Epithelial cell of proximal tubule (primary cell): Measurements from ENCODE around the gene DNMBP. TPM values are rescaled to one million over a fixed set of nuclear protein-coding genes. Genes with fewer than 3 reads are reported as not detected.

Experiments used
- DNase-seq: peaks from one replicate; pipeline ENCODE4 v3.0.0-alpha.2; 2011; ENCODE audit warnings: low read depth
- H3K4me3 ChIP-seq: 2 replicates; pipeline ENCODE4 v1.5.1; 2011; ENCODE audit warnings: low read depth, mild to moderate bottlenecking, low read length
- total RNA-seq: library from RNA; depleted of rRNA; stranded (reverse); fragments of >200 nt; gene quantifications from 2 replicates; pipeline ENCODE4 v1.2.3, GENCODE V29; 2015
- TF ChIP-seq, protein P1 (sequence below): conservative IDR thresholded peaks from 2 replicates; pipeline ENCODE4 v1.5.1; 2012; ENCODE audit warnings: low read depth, mild to moderate bottlenecking, low read length

The DNMBP gene
- total RNA-seq, 1 donor from 2014 or later, result 20.5 TPM

DNA sequence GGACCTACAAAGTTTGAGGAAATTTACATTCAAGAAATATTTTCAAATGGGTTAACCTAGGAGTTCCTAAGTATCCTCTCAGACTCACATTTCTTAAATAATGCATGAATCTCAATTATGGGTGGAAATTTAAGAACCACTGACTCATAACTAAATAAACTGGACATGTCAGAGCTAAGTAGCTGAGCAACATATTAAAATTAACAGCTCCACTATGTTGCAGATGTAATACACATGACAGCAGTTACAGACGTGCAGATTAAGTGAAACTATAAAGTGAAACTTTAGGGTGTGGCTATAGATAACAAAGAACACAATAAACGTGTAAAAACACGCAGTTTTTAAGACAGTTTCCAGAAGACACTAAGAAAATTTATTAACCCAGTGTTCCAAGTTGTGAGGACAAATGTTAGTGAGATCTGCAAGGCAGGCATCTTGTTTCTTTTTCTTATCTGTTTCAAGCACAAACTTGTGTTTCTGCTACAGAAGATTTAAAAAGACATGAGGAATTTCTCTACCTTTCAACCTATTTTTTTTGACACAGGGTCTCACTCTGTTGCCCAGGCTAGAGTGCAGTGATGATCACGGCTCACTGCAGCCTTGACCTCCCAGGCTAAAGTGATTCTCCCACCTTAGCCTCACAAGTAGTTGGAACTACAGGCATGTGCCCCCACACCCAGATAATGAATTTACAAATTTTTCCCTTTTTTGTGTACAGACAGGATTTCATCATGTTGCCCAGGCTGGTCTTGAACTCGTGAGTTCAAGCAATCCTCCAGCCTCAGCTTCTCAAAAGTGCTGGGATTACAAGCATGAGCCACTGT is 25.3 kb downstream of the DNMBP start:
- DNase-seq, result no peak
- H3K4me3 ChIP-seq, result no peak overlapping the region
- TF ChIP-seq, protein P1, sequence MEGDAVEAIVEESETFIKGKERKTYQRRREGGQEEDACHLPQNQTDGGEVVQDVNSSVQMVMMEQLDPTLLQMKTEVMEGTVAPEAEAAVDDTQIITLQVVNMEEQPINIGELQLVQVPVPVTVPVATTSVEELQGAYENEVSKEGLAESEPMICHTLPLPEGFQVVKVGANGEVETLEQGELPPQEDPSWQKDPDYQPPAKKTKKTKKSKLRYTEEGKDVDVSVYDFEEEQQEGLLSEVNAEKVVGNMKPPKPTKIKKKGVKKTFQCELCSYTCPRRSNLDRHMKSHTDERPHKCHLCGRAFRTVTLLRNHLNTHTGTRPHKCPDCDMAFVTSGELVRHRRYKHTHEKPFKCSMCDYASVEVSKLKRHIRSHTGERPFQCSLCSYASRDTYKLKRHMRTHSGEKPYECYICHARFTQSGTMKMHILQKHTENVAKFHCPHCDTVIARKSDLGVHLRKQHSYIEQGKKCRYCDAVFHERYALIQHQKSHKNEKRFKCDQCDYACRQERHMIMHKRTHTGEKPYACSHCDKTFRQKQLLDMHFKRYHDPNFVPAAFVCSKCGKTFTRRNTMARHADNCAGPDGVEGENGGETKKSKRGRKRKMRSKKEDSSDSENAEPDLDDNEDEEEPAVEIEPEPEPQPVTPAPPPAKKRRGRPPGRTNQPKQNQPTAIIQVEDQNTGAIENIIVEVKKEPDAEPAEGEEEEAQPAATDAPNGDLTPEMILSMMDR, result no peak

DNA sequence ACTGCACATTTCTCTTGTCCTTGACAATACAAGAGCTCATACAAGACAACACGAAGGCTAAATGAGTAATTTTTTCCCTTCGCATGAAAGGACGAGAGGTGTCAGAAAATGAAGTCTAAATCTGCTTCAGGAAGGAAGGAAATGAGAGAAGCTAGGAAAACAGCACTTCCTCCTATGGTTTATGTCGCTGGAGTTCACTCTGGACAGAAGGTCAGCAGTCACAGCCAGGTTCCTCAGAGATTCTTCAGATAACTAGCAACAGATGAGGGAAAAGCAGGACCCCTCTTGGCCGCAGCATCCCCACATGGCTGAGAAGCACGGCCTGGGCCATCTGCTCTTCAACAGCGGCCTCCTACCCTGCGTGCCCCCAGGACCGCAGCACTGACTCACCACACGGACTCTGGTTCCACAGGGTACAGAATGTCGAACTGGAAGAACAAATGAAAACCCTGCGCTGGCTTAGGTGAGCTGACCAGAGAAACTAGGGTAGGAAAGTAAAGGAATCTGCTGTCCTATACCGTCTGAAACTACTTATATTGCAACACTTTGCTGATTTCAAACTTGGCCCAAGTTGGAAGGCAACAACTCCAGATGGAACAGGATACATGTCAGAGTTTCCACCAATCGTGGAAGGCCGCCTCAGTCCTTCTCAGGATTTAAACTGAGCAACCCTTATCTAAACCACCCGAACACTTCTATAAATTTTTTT is 26.3 kb downstream of the DNMBP start:
- no peak overlapping the region for H3K4me3 ChIP-seq
- DNase-seq, result peak; percentile 37
- TF ChIP-seq, protein P1, result no peak

DNA sequence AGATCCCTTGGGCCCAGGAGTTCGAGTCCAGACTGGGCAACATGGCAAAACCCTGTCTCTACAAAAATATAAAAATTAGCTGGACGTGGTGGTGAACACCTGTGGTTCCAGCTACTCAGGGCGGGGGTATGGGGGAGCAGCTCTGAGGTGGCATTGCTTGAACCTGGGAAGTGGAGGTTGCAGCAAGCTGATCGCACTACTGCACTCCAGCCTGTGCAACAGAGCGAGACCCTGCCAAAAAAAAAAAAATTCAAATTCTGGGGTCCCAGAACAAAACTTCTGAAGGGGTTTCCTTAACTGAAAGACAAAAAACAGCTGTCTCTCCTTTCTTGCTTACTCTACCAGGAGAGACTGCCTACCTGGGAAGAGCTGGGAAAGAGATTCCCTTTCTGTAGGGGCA is 27.0 kb downstream of the DNMBP start:
- DNase-seq, result no peak
- TF ChIP-seq, protein P1, result no peak
- no peak overlapping the region for H3K4me3 ChIP-seq

DNA sequence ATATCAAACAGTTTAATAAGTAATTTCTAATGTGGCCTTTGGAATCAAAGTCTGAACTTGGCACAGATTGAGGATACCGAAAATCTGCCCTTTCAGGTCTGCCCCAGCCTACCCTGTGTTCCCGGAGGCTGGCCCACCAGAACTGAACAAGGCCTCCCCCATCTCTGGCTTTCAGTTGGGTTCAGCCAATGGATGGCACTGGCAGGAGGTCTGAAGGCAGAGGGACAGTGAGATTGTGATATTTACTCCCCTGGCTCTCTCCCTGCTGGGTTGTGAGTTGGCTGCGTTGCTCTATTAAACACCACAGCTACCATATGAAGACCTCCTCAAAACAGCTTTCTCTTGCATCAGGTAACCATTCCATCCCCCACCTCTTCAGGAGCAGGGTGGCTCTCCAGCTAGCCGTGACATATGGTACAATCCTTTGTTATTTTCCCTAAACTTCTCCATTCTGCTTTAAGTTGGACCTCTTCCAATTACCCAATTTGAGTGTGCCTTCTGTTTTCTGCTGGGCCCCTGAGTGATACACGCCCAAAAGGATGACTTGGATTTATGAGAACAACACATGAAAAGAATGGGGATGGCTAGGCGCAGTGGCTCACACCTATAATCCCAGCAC is 28.1 kb downstream of the DNMBP start:
- TF ChIP-seq, protein P1, result no peak
- H3K4me3 ChIP-seq, result no peak overlapping the region
- no peak for DNase-seq

DNA sequence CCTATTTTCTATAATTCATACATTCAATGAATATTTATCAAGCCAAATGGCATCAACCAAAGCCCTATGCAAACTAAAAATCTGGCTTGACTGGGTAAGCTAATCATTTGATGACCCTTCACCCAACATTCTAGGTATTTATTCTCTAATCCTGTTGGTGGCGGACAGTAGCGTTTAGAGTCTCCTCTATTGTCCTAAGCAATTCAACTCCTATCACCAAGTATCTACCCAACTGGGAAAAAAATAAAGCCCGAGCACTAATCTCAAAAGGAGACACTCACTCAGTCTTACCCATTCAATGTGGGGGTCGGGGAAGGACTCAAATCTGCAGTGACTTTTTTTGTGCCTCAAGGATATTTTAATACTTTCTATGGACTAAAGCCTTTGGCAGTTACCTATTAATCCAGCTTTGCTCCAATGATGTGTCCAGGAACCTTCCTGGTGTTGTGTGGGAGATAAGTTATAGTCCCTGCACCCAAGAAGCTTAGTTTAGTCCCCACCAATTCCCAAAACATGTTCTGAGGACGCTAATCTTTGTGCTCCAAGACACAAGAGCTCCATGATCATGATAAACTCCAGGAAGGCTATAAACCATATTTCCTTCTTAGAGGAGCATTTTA is 30.6 kb downstream of the DNMBP start:
- TF ChIP-seq, protein P1, result no peak
- H3K4me3 ChIP-seq, result no peak overlapping the region
- no peak for DNase-seq

DNA sequence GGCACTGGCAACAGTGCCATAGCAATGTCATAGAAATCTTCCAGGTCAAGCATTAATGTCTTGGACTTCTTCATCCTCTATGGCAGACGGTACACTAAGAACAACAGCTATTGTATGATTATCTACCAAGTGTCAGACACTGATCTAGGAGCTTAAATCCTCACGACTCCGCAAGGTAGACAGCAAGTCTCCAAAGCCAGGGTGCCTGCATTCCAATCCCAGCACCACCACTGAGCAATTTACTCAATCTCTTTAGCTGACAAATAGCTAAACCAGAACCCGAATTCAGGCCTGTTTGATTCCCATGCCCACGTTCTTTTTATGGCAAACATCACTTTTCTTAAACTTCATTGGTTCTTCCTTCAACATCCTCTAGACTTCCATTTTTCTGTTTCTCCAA is 31.8 kb downstream of the DNMBP start:
- no peak overlapping the region for H3K4me3 ChIP-seq
- DNase-seq, result no peak
- TF ChIP-seq, protein P1, result no peak
